ENCODE results near the gene EFNA1. TPM values are rescaled to one million over a fixed set of nuclear protein-coding genes. Genes with fewer than 3 reads are reported as not detected.

Gene EFNA1
- total RNA-seq, 6 experiments from 2014 or later = 87.5 to 419 (median 196) TPM

DNA sequence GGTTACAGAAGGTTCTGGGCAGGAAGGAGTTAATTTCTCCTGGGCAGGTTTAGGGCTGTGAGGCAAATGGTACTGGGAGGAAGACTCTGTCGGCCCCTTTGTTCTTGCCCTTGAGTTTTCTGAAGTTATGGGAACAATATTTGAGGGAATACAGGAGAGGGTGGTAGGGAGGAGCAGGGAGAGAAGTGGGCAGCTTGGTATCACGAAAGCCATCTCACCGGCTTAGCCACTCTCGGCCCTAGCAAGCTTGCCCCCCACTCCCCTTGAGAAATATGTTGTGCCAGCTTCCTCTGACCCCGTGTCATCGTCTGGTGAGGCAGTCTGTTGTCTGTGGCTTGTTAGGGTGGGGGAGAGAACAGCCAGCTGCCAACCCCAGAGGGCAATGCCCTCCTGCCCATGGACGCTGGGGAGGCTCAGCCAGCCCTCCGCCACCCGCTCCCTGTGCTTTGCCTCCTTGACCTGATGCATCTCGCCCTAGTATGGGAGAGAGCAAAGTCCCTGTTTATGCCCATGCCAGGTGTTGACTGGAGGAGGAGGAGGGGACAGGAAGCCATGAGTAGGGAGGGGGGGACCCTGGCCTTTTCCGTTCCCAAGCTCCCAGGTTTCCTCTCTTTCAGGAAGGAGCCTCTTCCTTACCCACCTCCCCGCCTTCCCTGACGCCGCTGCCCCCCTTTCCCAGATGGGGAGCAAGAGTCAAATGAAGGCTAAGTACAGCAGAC, 1.2 kb downstream of the EFNA1 start:
- 3% methylated on average over 6 of the region's 14 CpGs for WGBS (ENCODE audit: insufficient coverage, low coverage, low lambda C conversion rate, missing lambda C conversion rate)
- Histone ChIP-seq H3K27me3 (no peaks in the 10 kb centered on the region), H3K9me3 (no peaks in the 10 kb centered on the region), H3K36me3 (peaks cover 0 to 50% (median 22%) of the 10 kb centered on the region in 4 donors), H3K27ac (peak overlapping the region; percentile 97 to 100 (median 99)), H3K4me3 (peak overlapping the region; percentile 84 to 96 (median 95)), H3K4me1 (peaks cover 0 to 50% (median 15%) of the 10 kb centered on the region in 4 donors)
- DNase-seq (peak; percentile 63 to 92 (median 90)), ATAC-seq (peak in 3 of 4 donors; percentile 0 to 22 (median 4))
- intact Hi-C loops (cut with DNase I) = no loop called here
- TF ChIP-seq POLR2A (IDR thresholded peaks at IDR 0.05) = peak; percentile 67
- TF ChIP-seq, protein P1, sequence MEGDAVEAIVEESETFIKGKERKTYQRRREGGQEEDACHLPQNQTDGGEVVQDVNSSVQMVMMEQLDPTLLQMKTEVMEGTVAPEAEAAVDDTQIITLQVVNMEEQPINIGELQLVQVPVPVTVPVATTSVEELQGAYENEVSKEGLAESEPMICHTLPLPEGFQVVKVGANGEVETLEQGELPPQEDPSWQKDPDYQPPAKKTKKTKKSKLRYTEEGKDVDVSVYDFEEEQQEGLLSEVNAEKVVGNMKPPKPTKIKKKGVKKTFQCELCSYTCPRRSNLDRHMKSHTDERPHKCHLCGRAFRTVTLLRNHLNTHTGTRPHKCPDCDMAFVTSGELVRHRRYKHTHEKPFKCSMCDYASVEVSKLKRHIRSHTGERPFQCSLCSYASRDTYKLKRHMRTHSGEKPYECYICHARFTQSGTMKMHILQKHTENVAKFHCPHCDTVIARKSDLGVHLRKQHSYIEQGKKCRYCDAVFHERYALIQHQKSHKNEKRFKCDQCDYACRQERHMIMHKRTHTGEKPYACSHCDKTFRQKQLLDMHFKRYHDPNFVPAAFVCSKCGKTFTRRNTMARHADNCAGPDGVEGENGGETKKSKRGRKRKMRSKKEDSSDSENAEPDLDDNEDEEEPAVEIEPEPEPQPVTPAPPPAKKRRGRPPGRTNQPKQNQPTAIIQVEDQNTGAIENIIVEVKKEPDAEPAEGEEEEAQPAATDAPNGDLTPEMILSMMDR (IDR thresholded peaks at IDR 0.05) = no peak

DNA sequence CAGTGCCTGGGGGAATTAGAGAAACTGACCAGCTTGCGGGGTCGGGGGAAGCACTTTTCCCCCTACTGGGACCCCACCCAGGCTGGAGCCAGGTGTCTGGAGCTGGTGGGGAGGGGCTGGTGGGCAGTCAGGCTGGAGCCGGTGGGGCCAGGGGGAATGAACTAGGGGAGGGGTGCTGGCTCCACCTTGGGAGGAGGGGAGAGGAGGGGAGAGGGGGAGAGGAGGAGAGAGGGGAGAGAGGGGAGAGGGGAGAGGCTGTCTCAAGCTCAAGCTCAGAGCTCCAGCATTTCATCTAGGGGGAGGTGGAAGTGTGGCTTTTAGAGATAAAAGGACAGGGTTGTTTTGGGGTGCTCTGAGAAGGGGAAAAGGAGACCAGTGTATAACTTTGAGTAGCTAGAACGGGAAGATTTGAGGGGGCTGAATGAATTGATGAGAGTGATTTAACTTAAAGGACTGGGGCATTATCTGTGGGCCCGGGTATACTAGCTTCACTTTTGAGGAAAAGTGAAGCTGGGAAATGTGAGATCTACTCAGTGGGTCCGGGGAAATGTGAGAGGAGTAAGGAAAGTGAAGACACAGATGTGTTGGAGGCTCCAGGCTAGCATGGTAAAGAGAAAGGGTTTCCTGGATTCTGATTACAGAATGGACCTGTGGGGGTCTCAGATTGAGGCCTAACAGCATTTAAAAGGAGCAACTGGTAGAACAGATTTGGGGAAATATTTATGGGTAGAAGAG, 2.8 kb downstream of the EFNA1 start:
- peak overlapping the region; percentile 97 to 100 (median 99) for H3K27ac ChIP-seq
- TF ChIP-seq POLR2A (IDR thresholded peaks at IDR 0.05) = no peak
- TF ChIP-seq, protein P1 (IDR thresholded peaks at IDR 0.05) = no peak
- WGBS (ENCODE audit: insufficient coverage, low coverage, low lambda C conversion rate, missing lambda C conversion rate) = 14% methylated on average over 6 of the region's 6 CpGs
- H3K27me3 ChIP-seq = no peaks in the 10 kb centered on the region
- H3K36me3 ChIP-seq = peaks cover 0 to 54% (median 31%) of the 10 kb centered on the region in 4 donors
- H3K4me3 ChIP-seq = peak overlapping the region; percentile 84 to 96 (median 95)
- peaks cover 0 to 45% (median 15%) of the 10 kb centered on the region in 4 donors for H3K4me1 ChIP-seq
- no peaks in the 10 kb centered on the region for H3K9me3 ChIP-seq
- ATAC-seq (no peak), DNase-seq (no peak)
- intact Hi-C loops (cut with DNase I) = no loop called here

DNA sequence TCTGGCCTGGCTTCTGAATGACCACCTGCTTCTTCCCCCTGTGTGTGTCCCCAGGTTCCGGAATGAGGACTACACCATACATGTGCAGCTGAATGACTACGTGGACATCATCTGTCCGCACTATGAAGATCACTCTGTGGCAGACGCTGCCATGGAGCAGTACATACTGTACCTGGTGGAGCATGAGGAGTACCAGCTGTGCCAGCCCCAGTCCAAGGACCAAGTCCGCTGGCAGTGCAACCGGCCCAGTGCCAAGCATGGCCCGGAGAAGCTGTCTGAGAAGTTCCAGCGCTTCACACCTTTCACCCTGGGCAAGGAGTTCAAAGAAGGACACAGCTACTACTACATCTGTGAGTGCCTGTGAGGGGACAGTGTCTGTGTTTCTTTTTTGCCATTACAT, 3.6 kb downstream of the EFNA1 start:
- no peak for ATAC-seq
- DNase-seq = peak; percentile 58 to 84 (median 81)
- Histone ChIP-seq H3K36me3 (peaks cover 0 to 54% (median 31%) of the 10 kb centered on the region in 4 donors), H3K27me3 (no peaks in the 10 kb centered on the region), H3K4me1 (peaks cover 0 to 41% (median 15%) of the 10 kb centered on the region in 4 donors), H3K4me3 (peak overlapping the region; percentile 84 to 96 (median 95)), H3K9me3 (no peaks in the 10 kb centered on the region), H3K27ac (peak overlapping the region; percentile 97 to 100 (median 99))
- intact Hi-C loops (cut with DNase I) = no loop called here
- 0% methylated on average over 2 of the region's 8 CpGs for WGBS (ENCODE audit: insufficient coverage, low coverage, low lambda C conversion rate, missing lambda C conversion rate)
- TF ChIP-seq, protein P1 (IDR thresholded peaks at IDR 0.05) = no peak
- no peak for TF ChIP-seq POLR2A (IDR thresholded peaks at IDR 0.05)

DNA sequence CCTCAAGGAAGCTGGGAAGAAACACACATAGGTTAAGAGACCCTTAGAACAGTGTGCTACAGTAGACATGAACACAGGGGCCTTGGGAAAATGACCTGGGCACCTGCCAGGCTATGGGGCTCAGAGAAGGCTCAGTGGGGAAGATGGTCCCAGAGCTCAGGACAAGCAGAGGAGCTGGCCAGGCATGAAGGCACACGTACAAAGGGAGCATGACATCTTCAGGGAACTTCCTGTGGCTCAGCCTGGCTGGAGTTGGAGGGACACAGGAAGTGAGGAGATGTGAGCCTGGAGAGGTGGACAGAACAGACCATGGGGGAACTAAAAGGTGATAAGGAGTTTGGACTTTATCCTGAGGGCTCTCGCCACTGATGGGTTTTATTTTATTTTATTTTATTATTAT, 4.2 kb downstream of the EFNA1 start:
- peaks cover 0 to 54% (median 31%) of the 10 kb centered on the region in 4 donors for H3K36me3 ChIP-seq
- H3K4me1 ChIP-seq = peaks cover 0 to 41% (median 15%) of the 10 kb centered on the region in 4 donors
- WGBS (ENCODE audit: insufficient coverage, low coverage, low lambda C conversion rate, missing lambda C conversion rate) = 20% methylated on average over 2 of the region's 2 CpGs
- no peaks in the 10 kb centered on the region for H3K9me3 ChIP-seq
- peak overlapping the region; percentile 84 to 96 (median 95) for H3K4me3 ChIP-seq
- TF ChIP-seq, protein P1 (IDR thresholded peaks at IDR 0.05) = no peak
- peak in 1 of 3 donors; percentile 38 for DNase-seq
- H3K27ac ChIP-seq = peak overlapping the region; percentile 97 to 100 (median 99)
- no peak for ATAC-seq
- intact Hi-C loops (cut with DNase I) = no loop called here
- H3K27me3 ChIP-seq = no peaks in the 10 kb centered on the region

Data from right lobe of liver (tissue), 6 donors.